Brain microvascular endothelial cell (primary cell): ENCODE data around the gene REC8.

Experiments
- DNase-seq: peaks from one replicate; pipeline ENCODE4 v3.0.0-alpha.2; 2020
- H3K27ac ChIP-seq: fragments of 250-450 bp; sonication (Bioruptor Pico); 2 replicates; pipeline ENCODE4 v1.5.1; 2020; ENCODE audit warnings: mild to moderate bottlenecking, moderate library complexity
- H3K27me3 ChIP-seq: fragments of 250-450 bp; sonication (Bioruptor Pico); replicated peaks from 2 replicates; pipeline ENCODE4 v1.5.1; 2020; ENCODE audit warnings: mild to moderate bottlenecking
- H3K36me3 ChIP-seq: fragments of 250-450 bp; sonication (Bioruptor Pico); replicated peaks from 2 replicates; pipeline ENCODE4 v1.5.1; 2020; ENCODE audit warnings: mild to moderate bottlenecking
- H3K4me3 ChIP-seq: 2 replicates; pipeline ENCODE4 v1.5.1; 2011; ENCODE audit warnings: low read depth, mild to moderate bottlenecking, control low read depth, low read length, moderate library complexity
- CTCF ChIP-seq: IDR thresholded peaks from 2 replicates; pipeline ENCODE4 v1.5.1; 2011; ENCODE audit warnings: low read depth, mild to moderate bottlenecking, moderate library complexity, low read length, control low read depth, inconsistent platforms; ENCODE audit errors: missing control alignments
- in situ Hi-C: cut with HindIII; loops from 2 replicates; pipeline ENCODE4 v1.10.0; 2017; ENCODE audit warnings: low sequenced_read_pairs, low pct_ligation_motif_present

Gene REC8

GRCh38 chr14:24185741-24186140 lies 13.9 kb downstream of the REC8 start:
- DNase-seq, result no peak
- no peak overlapping the region for H3K27ac ChIP-seq
- no peaks in the 10 kb centered on the region for H3K27me3 ChIP-seq
- H3K4me3 ChIP-seq, result no peak overlapping the region
- no peak for TF ChIP-seq CTCF
- peaks cover 60% of the 10 kb centered on the region for H3K36me3 ChIP-seq
- in situ Hi-C loops, result no loop called here

GRCh38 chr14:24186831-24187538 lies 15.1 kb downstream of the REC8 start:
- Histone ChIP-seq H3K36me3 (peaks cover 51% of the 10 kb centered on the region), H3K27ac (no peak overlapping the region), H3K4me3 (no peak overlapping the region), H3K27me3 (no peaks in the 10 kb centered on the region)
- no peak for DNase-seq
- in situ Hi-C loops, result no loop called here
- no peak for TF ChIP-seq CTCF

GRCh38 chr14:24187539-24187915 lies 15.6 kb downstream of the REC8 start:
- Histone ChIP-seq H3K36me3 (peaks cover 51% of the 10 kb centered on the region), H3K27me3 (no peaks in the 10 kb centered on the region), H3K4me3 (peak overlapping the region; percentile 86), H3K27ac (no peak overlapping the region)
- DNase-seq, result no peak
- TF ChIP-seq CTCF, result no peak
- in situ Hi-C loops, result no loop called here

- peak within 1 kb of the TSS; percentile 86 for H3K4me3 ChIP-seq
- no peaks in the 10 kb centered on the region for H3K27me3 ChIP-seq
- no peak for TF ChIP-seq CTCF
- H3K27ac ChIP-seq, result peak within 1 kb of the TSS; percentile 19
- in situ Hi-C loops, result no loop called here
- peaks cover 50% of the 10 kb centered on the region for H3K36me3 ChIP-seq
- DNase-seq, result peak; percentile 95
Measured at GRCh38 chr14:24188251-24189058, 16.6 kb downstream of the REC8 start, which contains the start of gene IPO4. TSS of gene IPO4 (minus strand) at chr14:24188816. CDS start at chr14:24188787, 29 bp downstream.

- no peak for DNase-seq
- Histone ChIP-seq H3K27me3 (no peaks in the 10 kb centered on the region), H3K4me3 (peak overlapping the region; percentile 27), H3K27ac (no peak overlapping the region), H3K36me3 (peaks cover 49% of the 10 kb centered on the region)
- TF ChIP-seq CTCF, result no peak
- in situ Hi-C loops, result no loop called here
Measured at GRCh38 chr14:24189059-24189375, 17.1 kb downstream of the REC8 start.
